Heart left ventricle (tissue), 13 donors: ENCODE results near the gene EHD2.

Source experiments
- CTCF ChIP-seq, 12 donors: fragments of 200-600 bp; sonication (generic) in 4 of 12; IDR thresholded peaks; one replicate each; pipeline versions ENCODE4 v1.5.0 to v1.8.0; 2018 to 2022; ENCODE audit warnings: antibody characterized with exemption in 12 of 12, mild to moderate bottlenecking in 5 of 12
- POLR2A ChIP-seq, 2 donors: fragments of 450-650 bp; IDR thresholded peaks; one replicate each; pipeline ENCODE4 v1.6.1; 2017; ENCODE audit warnings: antibody characterized with exemption in 2 of 2, mild to moderate bottlenecking in 2 of 2, moderate library complexity in 2 of 2
- donor health status: ischemic (EF 13 %, LVEDD 7.1; RV severe dilation, severe dysfunction).
- donor health status: DM: no; HTN: yes; CAD: no.
- donor health status: DM: no; HTN: no; CAD: no.
- donor health status: ischemic (EF 25% LVEDD 6.9; RV normal size, moderate dysfunction).
- donor health status: ischemic (EF 25% LVEDD 5.7; RV mildly dilated, moderate dysfunction).
- donor health status: ischemic (EF 35%, LVEDD 5.7; RV mildly dilated, moderate dysfunction).
- donor health status: nonischemic (EF 11% LVEDD 7.7; RV severe dilation, severe dysfunction).
- donor health status: DM: yes; HTN: yes; CAD: no.
- donor health status: PGD.
- donor health status: ischemic (EF 29% LVEDD 5.4; RV normal size, mild dysfunction).
- donor health status: nonischemic (EF 23%, LVEDD 6.1; RV moderate dilation, normal function).

GRCh38 chr19:47749326-47749725 is 36.1 kb downstream of the EHD2 start:
- TF ChIP-seq CTCF (IDR thresholded peaks at IDR 0.05): no peak
- TF ChIP-seq POLR2A (IDR thresholded peaks at IDR 0.05): no peak
